Breast epithelium (tissue), 3 donors: ENCODE measurements around the gene ARL5C.
"Not testable (repeated sequence)": the region's sequence is repeated elsewhere in the genome, so short reads cannot be mapped to it uniquely, and the experiment has no call there.

Experiments used
- POLR2A ChIP-seq: fragments of 450-650 bp; IDR thresholded peaks from one replicate; pipeline ENCODE4 v1.6.1; 2016; ENCODE audit warnings: antibody characterized with exemption, mild to moderate bottlenecking, moderate library complexity
- POLR2AphosphoS5 ChIP-seq, 3 donors: sonication (generic); formaldehyde crosslinking; IDR thresholded peaks; one replicate each; pipeline ENCODE4 v1.6.1; 2017; ENCODE audit warnings: antibody characterized with exemption in 3 of 3
- TF ChIP-seq, protein P1 (sequence below), 3 donors: fragments of 450-650 bp; IDR thresholded peaks; one replicate each; pipeline ENCODE4 v1.5.1; 2016 to 2017; ENCODE audit warnings: antibody characterized with exemption in 3 of 3, mild to moderate bottlenecking in 3 of 3, moderate library complexity in 3 of 3

- TF ChIP-seq, protein P1, sequence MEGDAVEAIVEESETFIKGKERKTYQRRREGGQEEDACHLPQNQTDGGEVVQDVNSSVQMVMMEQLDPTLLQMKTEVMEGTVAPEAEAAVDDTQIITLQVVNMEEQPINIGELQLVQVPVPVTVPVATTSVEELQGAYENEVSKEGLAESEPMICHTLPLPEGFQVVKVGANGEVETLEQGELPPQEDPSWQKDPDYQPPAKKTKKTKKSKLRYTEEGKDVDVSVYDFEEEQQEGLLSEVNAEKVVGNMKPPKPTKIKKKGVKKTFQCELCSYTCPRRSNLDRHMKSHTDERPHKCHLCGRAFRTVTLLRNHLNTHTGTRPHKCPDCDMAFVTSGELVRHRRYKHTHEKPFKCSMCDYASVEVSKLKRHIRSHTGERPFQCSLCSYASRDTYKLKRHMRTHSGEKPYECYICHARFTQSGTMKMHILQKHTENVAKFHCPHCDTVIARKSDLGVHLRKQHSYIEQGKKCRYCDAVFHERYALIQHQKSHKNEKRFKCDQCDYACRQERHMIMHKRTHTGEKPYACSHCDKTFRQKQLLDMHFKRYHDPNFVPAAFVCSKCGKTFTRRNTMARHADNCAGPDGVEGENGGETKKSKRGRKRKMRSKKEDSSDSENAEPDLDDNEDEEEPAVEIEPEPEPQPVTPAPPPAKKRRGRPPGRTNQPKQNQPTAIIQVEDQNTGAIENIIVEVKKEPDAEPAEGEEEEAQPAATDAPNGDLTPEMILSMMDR (IDR thresholded peaks at IDR 0.05) = not testable (repeated sequence)
- not testable (repeated sequence) for TF ChIP-seq POLR2A; POLR2AphosphoS5 (IDR thresholded peaks at IDR 0.05)
These were observed 44.0 kb downstream of the ARL5C start for GRCh38 chr17:39121919-39122318.
